PC-3 (cell line): ENCODE results near the gene CEP112. TPM values are rescaled to one million over a fixed set of nuclear protein-coding genes. Genes with fewer than 3 reads are reported as not detected.

Source experiments
- ATAC-seq: fragments of 200-7000 bp; cut with Tn5 transposase; 2 replicates; pipeline ENCODE4 v1.9.1; 2020; ENCODE audit warnings: mild to moderate bottlenecking, moderate library complexity
- BruUV-seq: library from RNA; stranded (reverse); fragments of 400-500 nt; replicated peaks from 2 replicates; lab custom pipeline; 2021; lab: Mats Ljungman, UMichigan
- CTCF ChIA-PET: fragments of 300-600 bp; sonication (Branson Sonifier 250); formaldehyde crosslinking; loops from one replicate; lab custom pipeline; 2022; ENCODE audit warnings: antibody characterized with exemption; lab: Charles Lee
- POLR2A ChIA-PET: fragments of 300-600 bp; sonication (Branson Sonifier 250); formaldehyde crosslinking; loops from one replicate; lab custom pipeline; 2022; ENCODE audit warnings: antibody characterized with exemption; ENCODE audit not compliant: unreplicated experiment; lab: Charles Lee
- DNase-seq: peaks from one replicate; pipeline ENCODE4 v3.0.0-alpha.2; 2015
- H2AFZ ChIP-seq: fragments of 300-600 bp; sonication (generic); 2 replicates; pipeline ENCODE4 v1.6.0; 2016; ENCODE audit warnings: antibody characterized with exemption, low read length
- H3F3A ChIP-seq: fragments of 300-600 bp; sonication (generic); one replicate; pipeline ENCODE4 v1.6.0; 2017; ENCODE audit warnings: antibody characterized with exemption, low read length, control low read depth, mild to moderate bottlenecking; ENCODE audit not compliant: unreplicated experiment
- H3K27ac ChIP-seq: fragments of 300-600 bp; sonication (generic); 2 replicates; pipeline ENCODE4 v1.5.1; 2016; ENCODE audit warnings: mild to moderate bottlenecking, low read length
- H3K27me3 ChIP-seq: fragments of 300-600 bp; sonication (generic); 2 replicates; pipeline ENCODE4 v1.6.1; 2016; ENCODE audit warnings: low read length, mixed read lengths
- H3K36me3 ChIP-seq: fragments of 300-600 bp; sonication (generic); 2 replicates; pipeline ENCODE4 v1.6.1; 2016; ENCODE audit warnings: low read depth, mixed run types, low read length, mixed read lengths
- H3K4me1 ChIP-seq: fragments of 300-600 bp; sonication (generic); 2 replicates; pipeline ENCODE4 v1.5.1; 2016; ENCODE audit warnings: low read length; ENCODE audit not compliant: insufficient read depth
- H3K4me2 ChIP-seq: fragments of 300-600 bp; sonication (generic); 2 replicates; pipeline ENCODE4 v1.6.0; 2016; ENCODE audit warnings: low read length
- H3K4me3 ChIP-seq: fragments of 300-600 bp; sonication (generic); 2 replicates; pipeline ENCODE4 v1.5.1; 2016; ENCODE audit warnings: mild to moderate bottlenecking, low read length, mixed read lengths
- H3K79me2 ChIP-seq: fragments of 300-600 bp; sonication (generic); 2 replicates; pipeline ENCODE4 v1.6.1; 2017; ENCODE audit warnings: low read length, mixed read lengths
- H3K9ac ChIP-seq: fragments of 300-600 bp; sonication (generic); 2 replicates; pipeline ENCODE4 v1.6.0; 2016; ENCODE audit warnings: mild to moderate bottlenecking, low read length
- H3K9me2 ChIP-seq: fragments of 300-600 bp; sonication (generic); replicated peaks from 2 replicates; pipeline ENCODE4 v1.6.1; 2016; ENCODE audit warnings: mixed run types, low read length, mixed read lengths
- H3K9me3 ChIP-seq: fragments of 300-600 bp; sonication (generic); 2 replicates; pipeline ENCODE4 v1.6.1; 2016; ENCODE audit warnings: low read length, mixed read lengths
- H4K20me1 ChIP-seq: fragments of 300-600 bp; sonication (generic); 2 replicates; pipeline ENCODE4 v1.6.1; 2016; ENCODE audit warnings: low read length, mixed read lengths
- CTCF ChIP-seq: fragments of 300-600 bp; sonication (generic); conservative IDR thresholded peaks from 2 replicates; pipeline ENCODE4 v1.5.1; 2017; ENCODE audit warnings: antibody characterized with exemption, low read depth, mild to moderate bottlenecking, low read length
- EZH2 ChIP-seq: fragments of 300-600 bp; sonication (generic); IDR thresholded peaks from one replicate; pipeline ENCODE4 v1.6.1; 2017; ENCODE audit warnings: antibody characterized with exemption, mild to moderate bottlenecking, low read length; ENCODE audit not compliant: unreplicated experiment
- EZH2phosphoT487 ChIP-seq: fragments of 300-600 bp; sonication (generic); IDR thresholded peaks from 2 replicates; pipeline ENCODE4 v1.6.1; 2018; ENCODE audit warnings: mild to moderate bottlenecking, antibody characterized with exemption, low read length, borderline replicate concordance
- intact Hi-C: fragments of 100-400 bp; cut with micrococcal nuclease; formaldehyde crosslinking; loops from 2 replicates; pipeline ENCODE4 v1.9.0; 2023
- total RNA-seq: library from RNA; depleted of rRNA; stranded (reverse); fragments of >200 nt; gene quantifications from 2 replicates; pipeline ENCODE4 v1.2.3, GENCODE V29; 2014

The CEP112 gene
- total RNA-seq, 1 experiment from 2014 or later: 6.5 TPM

GRCh38 chr17:65637786-65638185 lies 554.1 kb downstream of the CEP112 start:
- no peaks in the 10 kb centered on the region for H4K20me1 ChIP-seq
- H2AFZ ChIP-seq: no peak overlapping the region
- H3K9me2 ChIP-seq: no peaks in the 10 kb centered on the region
- H3F3A ChIP-seq: no peaks in the 10 kb centered on the region
- H3K4me3 ChIP-seq: no peak overlapping the region
- no TSS peak for BruUV-seq
- ATAC-seq (no peak), DNase-seq (no peak)
- H3K4me1 ChIP-seq: peaks cover 19% of the 10 kb centered on the region
- no peaks in the 10 kb centered on the region for H3K36me3 ChIP-seq
- CTCF ChIA-PET: interaction anchor here (0.6 kb wide), 1 partner anchor 305 kb away, joined by 3 read pairs; no protein-coding TSS in a partner anchor
- intact Hi-C loops: no loop called here
- H3K79me2 ChIP-seq: no peaks in the 10 kb centered on the region
- POLR2A ChIA-PET: no interaction called here
- no peaks in the 10 kb centered on the region for H3K9me3 ChIP-seq
- no peak overlapping the region for H3K27ac ChIP-seq
- H3K9ac ChIP-seq: no peak overlapping the region
- H3K27me3 ChIP-seq: no peaks in the 10 kb centered on the region
- TF ChIP-seq EZH2phosphoT487 (no peak), EZH2 (no peak), CTCF (no peak)
- no peak overlapping the region for H3K4me2 ChIP-seq

DNA sequence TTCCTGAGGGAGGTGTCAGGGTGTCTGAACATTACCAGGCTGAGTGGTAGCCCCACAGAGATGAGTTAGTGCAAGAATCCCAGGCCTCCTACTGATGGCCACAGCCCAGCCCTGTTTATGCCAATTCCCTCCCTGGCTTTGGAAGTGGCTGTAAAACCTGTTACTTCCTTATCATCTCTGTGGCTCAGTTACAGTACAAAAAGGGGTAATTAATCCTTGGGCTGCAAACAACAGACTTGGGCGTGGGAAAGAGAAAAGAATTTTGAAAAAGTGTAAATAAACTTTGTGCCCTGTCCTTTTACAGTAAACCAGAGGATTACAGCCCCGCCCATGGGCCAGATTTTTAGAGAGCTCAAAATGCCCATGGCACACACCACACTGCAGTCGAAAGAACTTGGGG lies 557.4 kb downstream of the CEP112 start:
- no peak overlapping the region for H3K4me3 ChIP-seq
- TF ChIP-seq EZH2 (no peak), EZH2phosphoT487 (no peak), CTCF (no peak)
- no peak overlapping the region for H2AFZ ChIP-seq
- no peaks in the 10 kb centered on the region for H4K20me1 ChIP-seq
- peaks cover 20% of the 10 kb centered on the region for H3K4me1 ChIP-seq
- CTCF ChIA-PET: no interaction called here
- peak overlapping the region; percentile 72 for H3K27ac ChIP-seq
- DNase-seq (peak; percentile 31), ATAC-seq (peak; percentile 65)
- H3K27me3 ChIP-seq: no peaks in the 10 kb centered on the region
- POLR2A ChIA-PET: interaction anchor here (0.7 kb wide), 1 partner anchor 17 kb away, joined by 3 read pairs; no protein-coding TSS in a partner anchor
- H3K9me2 ChIP-seq: no peaks in the 10 kb centered on the region
- peak overlapping the region; percentile 52 for H3K4me2 ChIP-seq
- BruUV-seq: no TSS peak
- H3K9ac ChIP-seq: peak overlapping the region; percentile 38; the same call in 1 of the 2 replicates
- H3F3A ChIP-seq: no peaks in the 10 kb centered on the region
- no peaks in the 10 kb centered on the region for H3K79me2 ChIP-seq
- H3K36me3 ChIP-seq: no peaks in the 10 kb centered on the region
- H3K9me3 ChIP-seq: no peaks in the 10 kb centered on the region
- intact Hi-C loops: no loop called here

DNA sequence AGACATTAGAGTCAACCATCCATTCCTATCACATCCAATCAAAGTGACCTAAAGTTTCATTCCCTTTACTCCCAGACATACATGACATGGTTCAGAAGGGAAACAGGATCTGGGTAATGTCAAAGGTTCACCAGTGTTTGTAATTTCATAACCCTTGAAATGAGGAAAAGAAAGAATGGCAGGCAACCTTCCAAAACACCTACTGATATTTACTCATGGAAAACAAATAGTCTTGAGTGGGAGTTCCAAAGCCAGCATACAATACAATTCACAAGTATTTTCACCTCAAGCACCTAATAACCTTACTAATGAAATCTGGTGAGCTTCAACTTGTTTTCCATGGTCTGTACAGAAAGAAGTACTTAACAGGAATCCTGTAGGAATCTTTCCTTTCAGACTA lies 557.9 kb downstream of the CEP112 start:
- Histone ChIP-seq H2AFZ (no peak overlapping the region), H3F3A (no peaks in the 10 kb centered on the region), H3K27me3 (no peaks in the 10 kb centered on the region), H3K9ac (peak overlapping the region; percentile 38; the same call in 1 of the 2 replicates), H3K9me3 (no peaks in the 10 kb centered on the region), H3K9me2 (no peaks in the 10 kb centered on the region), H3K4me2 (peak overlapping the region; percentile 52), H4K20me1 (no peaks in the 10 kb centered on the region), H3K36me3 (no peaks in the 10 kb centered on the region), H3K4me3 (no peak overlapping the region), H3K27ac (peak overlapping the region; percentile 72), H3K79me2 (no peaks in the 10 kb centered on the region), H3K4me1 (peaks cover 25% of the 10 kb centered on the region)
- no TSS peak for BruUV-seq
- ATAC-seq (peak; percentile 74), DNase-seq (peak; percentile 81)
- TF ChIP-seq CTCF: no peak
- no peak for TF ChIP-seq EZH2
- no peak for TF ChIP-seq EZH2phosphoT487
- CTCF ChIA-PET: no interaction called here
- intact Hi-C loops: no loop called here
- POLR2A ChIA-PET: interaction anchor here (0.7 kb wide), 1 partner anchor 17 kb away, joined by 3 read pairs; no protein-coding TSS in a partner anchor
